ENCODE data around the gene DBX2.

DNA sequence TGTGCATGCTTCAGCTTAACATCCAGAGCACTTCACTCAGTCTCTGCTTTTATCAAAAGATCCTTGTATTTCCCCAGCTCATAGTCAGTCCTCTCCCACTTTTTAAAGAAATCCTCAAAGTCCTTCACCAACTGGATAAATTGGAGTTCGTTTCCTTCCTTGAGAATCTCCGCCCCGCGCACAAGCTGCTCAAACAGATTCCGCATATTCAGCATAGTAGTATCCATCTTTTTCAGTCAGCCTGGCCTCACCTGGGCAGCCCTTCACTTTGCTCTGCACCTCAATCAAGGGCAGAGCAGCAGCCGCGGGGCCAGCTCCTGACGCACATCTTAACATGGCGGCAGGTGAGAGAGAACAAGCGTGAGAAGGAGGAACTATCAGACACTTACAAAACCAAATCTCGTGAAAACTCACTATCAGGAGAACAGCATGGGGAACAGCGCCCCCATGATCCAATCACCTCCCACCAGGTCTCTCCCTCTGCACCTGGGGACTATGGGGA is 14.3 kb upstream of the DBX2 start:
- TF ChIP-seq, protein P1, sequence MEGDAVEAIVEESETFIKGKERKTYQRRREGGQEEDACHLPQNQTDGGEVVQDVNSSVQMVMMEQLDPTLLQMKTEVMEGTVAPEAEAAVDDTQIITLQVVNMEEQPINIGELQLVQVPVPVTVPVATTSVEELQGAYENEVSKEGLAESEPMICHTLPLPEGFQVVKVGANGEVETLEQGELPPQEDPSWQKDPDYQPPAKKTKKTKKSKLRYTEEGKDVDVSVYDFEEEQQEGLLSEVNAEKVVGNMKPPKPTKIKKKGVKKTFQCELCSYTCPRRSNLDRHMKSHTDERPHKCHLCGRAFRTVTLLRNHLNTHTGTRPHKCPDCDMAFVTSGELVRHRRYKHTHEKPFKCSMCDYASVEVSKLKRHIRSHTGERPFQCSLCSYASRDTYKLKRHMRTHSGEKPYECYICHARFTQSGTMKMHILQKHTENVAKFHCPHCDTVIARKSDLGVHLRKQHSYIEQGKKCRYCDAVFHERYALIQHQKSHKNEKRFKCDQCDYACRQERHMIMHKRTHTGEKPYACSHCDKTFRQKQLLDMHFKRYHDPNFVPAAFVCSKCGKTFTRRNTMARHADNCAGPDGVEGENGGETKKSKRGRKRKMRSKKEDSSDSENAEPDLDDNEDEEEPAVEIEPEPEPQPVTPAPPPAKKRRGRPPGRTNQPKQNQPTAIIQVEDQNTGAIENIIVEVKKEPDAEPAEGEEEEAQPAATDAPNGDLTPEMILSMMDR (IDR thresholded peaks at IDR 0.05; ENCODE audit: low read depth, low read length, missing input control): no peak
- TF ChIP-seq, protein P2, sequence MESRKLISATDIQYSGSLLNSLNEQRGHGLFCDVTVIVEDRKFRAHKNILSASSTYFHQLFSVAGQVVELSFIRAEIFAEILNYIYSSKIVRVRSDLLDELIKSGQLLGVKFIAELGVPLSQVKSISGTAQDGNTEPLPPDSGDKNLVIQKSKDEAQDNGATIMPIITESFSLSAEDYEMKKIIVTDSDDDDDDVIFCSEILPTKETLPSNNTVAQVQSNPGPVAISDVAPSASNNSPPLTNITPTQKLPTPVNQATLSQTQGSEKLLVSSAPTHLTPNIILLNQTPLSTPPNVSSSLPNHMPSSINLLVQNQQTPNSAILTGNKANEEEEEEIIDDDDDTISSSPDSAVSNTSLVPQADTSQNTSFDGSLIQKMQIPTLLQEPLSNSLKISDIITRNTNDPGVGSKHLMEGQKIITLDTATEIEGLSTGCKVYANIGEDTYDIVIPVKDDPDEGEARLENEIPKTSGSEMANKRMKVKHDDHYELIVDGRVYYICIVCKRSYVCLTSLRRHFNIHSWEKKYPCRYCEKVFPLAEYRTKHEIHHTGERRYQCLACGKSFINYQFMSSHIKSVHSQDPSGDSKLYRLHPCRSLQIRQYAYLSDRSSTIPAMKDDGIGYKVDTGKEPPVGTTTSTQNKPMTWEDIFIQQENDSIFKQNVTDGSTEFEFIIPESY (IDR thresholded peaks at IDR 0.05): no peak
- TF ChIP-seq JUND (IDR thresholded peaks at IDR 0.05) (no peak), FOXA1 (IDR thresholded peaks at IDR 0.05) (no peak), RXRA (IDR thresholded peaks at IDR 0.05) (no peak), EGR1 (IDR thresholded peaks at IDR 0.05; ENCODE audit: low read depth in 2 of 2) (no peak), GABPA (IDR thresholded peaks at IDR 0.05 in 1 of 2, conservative IDR thresholded peaks at IDR 0.05 in 1 of 2) (no peak), FOXA2 (IDR thresholded peaks at IDR 0.05) (no peak), RAD21 (IDR thresholded peaks at IDR 0.05) (no peak), HNF4A (conservative IDR thresholded peaks at IDR 0.05) (no peak)
- TF ChIP-seq, protein P3, sequence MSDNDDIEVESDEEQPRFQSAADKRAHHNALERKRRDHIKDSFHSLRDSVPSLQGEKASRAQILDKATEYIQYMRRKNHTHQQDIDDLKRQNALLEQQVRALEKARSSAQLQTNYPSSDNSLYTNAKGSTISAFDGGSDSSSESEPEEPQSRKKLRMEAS (IDR thresholded peaks at IDR 0.05): no peak
- TF ChIP-seq, protein P4, sequence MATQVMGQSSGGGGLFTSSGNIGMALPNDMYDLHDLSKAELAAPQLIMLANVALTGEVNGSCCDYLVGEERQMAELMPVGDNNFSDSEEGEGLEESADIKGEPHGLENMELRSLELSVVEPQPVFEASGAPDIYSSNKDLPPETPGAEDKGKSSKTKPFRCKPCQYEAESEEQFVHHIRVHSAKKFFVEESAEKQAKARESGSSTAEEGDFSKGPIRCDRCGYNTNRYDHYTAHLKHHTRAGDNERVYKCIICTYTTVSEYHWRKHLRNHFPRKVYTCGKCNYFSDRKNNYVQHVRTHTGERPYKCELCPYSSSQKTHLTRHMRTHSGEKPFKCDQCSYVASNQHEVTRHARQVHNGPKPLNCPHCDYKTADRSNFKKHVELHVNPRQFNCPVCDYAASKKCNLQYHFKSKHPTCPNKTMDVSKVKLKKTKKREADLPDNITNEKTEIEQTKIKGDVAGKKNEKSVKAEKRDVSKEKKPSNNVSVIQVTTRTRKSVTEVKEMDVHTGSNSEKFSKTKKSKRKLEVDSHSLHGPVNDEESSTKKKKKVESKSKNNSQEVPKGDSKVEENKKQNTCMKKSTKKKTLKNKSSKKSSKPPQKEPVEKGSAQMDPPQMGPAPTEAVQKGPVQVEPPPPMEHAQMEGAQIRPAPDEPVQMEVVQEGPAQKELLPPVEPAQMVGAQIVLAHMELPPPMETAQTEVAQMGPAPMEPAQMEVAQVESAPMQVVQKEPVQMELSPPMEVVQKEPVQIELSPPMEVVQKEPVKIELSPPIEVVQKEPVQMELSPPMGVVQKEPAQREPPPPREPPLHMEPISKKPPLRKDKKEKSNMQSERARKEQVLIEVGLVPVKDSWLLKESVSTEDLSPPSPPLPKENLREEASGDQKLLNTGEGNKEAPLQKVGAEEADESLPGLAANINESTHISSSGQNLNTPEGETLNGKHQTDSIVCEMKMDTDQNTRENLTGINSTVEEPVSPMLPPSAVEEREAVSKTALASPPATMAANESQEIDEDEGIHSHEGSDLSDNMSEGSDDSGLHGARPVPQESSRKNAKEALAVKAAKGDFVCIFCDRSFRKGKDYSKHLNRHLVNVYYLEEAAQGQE (IDR thresholded peaks at IDR 0.05): no peak
